Measurements from ENCODE around the gene OR2AP1.
"Not testable (repeated sequence)": the region's sequence is repeated elsewhere in the genome, so short reads cannot be mapped to it uniquely, and the experiment has no call there.

OR2AP1 gene
- total RNA-seq = 0 to 0.06 (median 0) reads per million in 9 experiments

DNA sequence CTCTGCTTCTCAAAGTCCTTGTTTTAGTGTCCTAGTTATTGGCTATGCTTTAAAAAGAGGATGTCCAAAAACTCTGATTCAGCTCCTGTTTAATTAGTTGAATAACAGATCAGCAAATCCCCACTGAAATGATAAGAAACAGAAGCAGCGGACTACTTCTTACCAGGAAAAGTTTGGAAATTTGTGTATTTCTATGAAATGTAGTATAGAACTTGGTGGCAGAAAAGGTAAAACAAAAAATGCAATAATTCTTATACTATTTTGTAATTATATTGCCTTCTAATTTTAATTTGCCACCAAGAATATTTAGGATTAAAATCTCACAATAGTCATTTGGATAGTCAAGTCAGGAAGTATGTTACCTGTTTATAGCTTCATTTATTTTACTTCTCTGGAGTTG is at the start of gene OR2AP1:
TSS of gene OR2AP1 (plus strand) at position 301 of the 400 bp plus-strand sequence. CDS start 1,947 bp downstream, outside the sequence.
- Mint-ChIP-seq H3K4me3 (no peak within 1 kb of the TSS), H3K4me1 (ENCODE audit: low read depth in 2 of 2) (no peaks in the 10 kb centered on the region), H3K9me3 (peaks cover 17 to 22% of the 10 kb centered on the region in 2 donors), H3K27ac (no peak within 1 kb of the TSS), H3K36me3 (ENCODE audit: insufficient read depth) (no peaks in the 10 kb centered on the region), H3K27me3 (peaks cover 33 to 54% of the 10 kb centered on the region in 2 donors)
- ATAC-seq (replicated peaks) (no peak), DNase-seq (no peak)

DNA sequence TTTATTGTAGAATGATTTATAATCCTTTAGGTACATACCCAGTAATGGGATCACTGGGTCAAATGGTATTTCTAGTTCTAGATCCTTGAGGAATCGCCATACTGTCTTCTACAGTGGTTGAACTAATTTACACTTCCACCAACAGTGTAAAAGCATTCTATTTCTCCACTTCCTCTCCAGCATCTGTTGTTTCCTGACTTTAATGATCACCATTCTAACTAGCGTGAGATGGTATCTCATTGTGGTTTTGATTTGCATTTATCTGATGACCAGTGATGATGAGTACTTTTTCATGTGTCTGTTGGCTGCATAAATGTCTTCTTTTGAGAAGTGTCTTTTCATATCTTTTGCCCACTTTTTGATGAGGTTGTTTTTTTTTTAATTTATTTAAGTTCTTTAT is 24.0 kb upstream of the OR2AP1 start:
- H3K27me3 Mint-ChIP-seq = peaks cover 38 to 63% of the 10 kb centered on the region in 2 donors
- not testable (repeated sequence) for H3K27ac Mint-ChIP-seq; H3K9me3 Mint-ChIP-seq; H3K4me1 Mint-ChIP-seq (ENCODE audit: low read depth in 2 of 2); DNase-seq; ATAC-seq (replicated peaks); H3K4me3 Mint-ChIP-seq; H3K36me3 Mint-ChIP-seq (ENCODE audit: insufficient read depth)

DNA sequence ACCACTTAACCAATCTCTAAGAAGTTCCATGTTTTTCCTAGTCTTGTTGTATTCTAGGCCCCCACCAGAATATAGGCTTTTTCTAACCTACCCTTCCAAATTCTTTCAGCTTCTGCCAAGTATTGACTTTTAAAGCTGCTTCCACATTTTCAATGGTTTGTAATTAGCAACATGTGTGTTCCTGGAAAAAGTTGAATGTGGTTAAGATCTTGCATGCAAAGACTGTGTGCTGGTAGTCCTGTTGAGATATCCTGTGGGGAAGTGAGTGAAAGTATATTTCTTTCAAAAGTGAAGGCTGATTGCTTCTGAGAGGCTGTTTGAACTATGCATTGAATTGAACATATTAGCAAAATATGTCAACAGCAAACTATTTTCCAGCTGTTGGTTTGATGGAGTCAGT is 23.5 kb upstream of the OR2AP1 start:
- Mint-ChIP-seq H3K27me3 (peaks cover 33 to 58% of the 10 kb centered on the region in 2 donors), H3K4me3 (no peak overlapping the region), H3K4me1 (ENCODE audit: low read depth in 2 of 2) (no peaks in the 10 kb centered on the region), H3K27ac (no peak overlapping the region), H3K9me3 (no peaks in the 10 kb centered on the region), H3K36me3 (ENCODE audit: insufficient read depth) (no peaks in the 10 kb centered on the region)
- no peak for ATAC-seq (replicated peaks)
- DNase-seq = no peak

DNA sequence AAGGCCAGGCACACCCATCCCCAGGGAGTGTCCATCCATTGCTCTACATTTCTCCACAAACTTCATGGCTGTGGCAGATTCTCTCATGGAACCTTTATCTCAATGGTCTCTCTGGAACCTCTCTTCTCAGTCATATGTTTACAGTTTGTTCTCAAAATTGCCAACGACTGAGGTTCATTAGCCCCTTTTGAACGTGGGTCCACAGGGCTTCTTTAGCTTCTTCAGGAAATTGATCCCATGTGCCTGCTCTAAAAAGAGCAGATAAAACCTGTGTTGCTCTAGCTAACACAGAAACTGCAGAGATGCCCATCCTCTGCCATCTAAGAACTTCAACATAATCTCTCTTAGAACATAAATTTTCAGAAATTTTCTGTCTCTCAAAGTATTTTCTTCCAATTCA is 23.0 kb upstream of the OR2AP1 start, which contains the start of gene OR6C4:
TSS of gene OR6C4 (plus strand) at position 301 of the 400 bp plus-strand sequence. CDS start 1,625 bp downstream, outside the sequence.
- Mint-ChIP-seq H3K4me3 (no peak within 1 kb of the TSS), H3K27me3 (peaks cover 28 to 52% of the 10 kb centered on the region in 2 donors), H3K27ac (no peak within 1 kb of the TSS), H3K36me3 (ENCODE audit: insufficient read depth) (no peaks in the 10 kb centered on the region), H3K9me3 (no peaks in the 10 kb centered on the region), H3K4me1 (ENCODE audit: low read depth in 2 of 2) (no peaks in the 10 kb centered on the region)
- DNase-seq = no peak
- ATAC-seq (replicated peaks) = no peak

DNA sequence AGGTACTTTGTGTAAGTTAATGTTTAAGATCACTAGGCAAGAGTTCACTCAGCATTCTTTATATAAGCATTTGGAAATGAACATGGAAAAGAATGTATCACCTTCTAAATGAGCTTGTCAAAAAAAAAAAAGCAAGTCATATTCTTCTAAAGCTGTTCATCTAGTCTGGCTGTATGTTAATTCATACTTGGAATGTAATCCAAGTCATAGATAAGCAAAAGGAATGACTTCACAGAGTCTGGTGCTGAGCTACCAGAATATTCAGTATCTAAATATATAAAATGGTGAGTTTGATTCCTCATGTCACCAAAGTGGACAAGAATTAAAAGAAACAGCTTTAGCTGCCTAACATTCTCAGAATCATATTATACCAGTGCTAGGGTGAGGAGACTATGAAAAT is 18.0 kb upstream of the OR2AP1 start:
- ATAC-seq (replicated peaks) (no peak), DNase-seq (no peak)
- Mint-ChIP-seq H3K9me3 (peaks cover 0 to 4% of the 10 kb centered on the region in 2 donors), H3K27ac (no peak overlapping the region), H3K27me3 (peaks cover 24 to 28% of the 10 kb centered on the region in 2 donors), H3K4me1 (ENCODE audit: low read depth in 2 of 2) (no peaks in the 10 kb centered on the region), H3K4me3 (no peak overlapping the region), H3K36me3 (ENCODE audit: insufficient read depth) (peaks cover 3% of the 10 kb centered on the region)

DNA sequence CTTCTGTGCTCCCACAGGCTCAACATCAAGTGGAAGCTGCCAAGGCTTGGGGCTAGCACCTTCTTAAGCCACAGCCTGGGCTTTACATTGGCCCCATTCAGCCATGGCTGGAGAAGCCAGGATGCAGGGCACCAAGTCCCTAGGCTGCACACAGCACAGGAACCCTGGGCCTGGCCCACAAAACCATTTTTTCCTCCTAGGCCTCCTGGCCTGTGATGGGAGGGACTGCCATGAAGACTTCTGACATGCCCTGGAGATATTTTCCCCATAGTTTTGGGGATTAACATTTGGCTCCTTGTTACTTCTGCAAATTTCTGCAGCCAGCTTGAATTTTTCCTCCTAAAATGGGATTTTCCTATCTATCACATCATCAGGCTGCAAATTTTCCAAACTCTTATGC is 2.2 kb upstream of the OR2AP1 start:
- DNase-seq; ATAC-seq (replicated peaks); H3K4me3 Mint-ChIP-seq; H3K36me3 Mint-ChIP-seq (ENCODE audit: insufficient read depth); H3K27ac Mint-ChIP-seq; H3K4me1 Mint-ChIP-seq (ENCODE audit: low read depth in 2 of 2): not testable (repeated sequence)
- Mint-ChIP-seq H3K27me3 (peaks cover 32 to 54% of the 10 kb centered on the region in 2 donors), H3K9me3 (peaks cover 18 to 22% of the 10 kb centered on the region in 2 donors)

DNA sequence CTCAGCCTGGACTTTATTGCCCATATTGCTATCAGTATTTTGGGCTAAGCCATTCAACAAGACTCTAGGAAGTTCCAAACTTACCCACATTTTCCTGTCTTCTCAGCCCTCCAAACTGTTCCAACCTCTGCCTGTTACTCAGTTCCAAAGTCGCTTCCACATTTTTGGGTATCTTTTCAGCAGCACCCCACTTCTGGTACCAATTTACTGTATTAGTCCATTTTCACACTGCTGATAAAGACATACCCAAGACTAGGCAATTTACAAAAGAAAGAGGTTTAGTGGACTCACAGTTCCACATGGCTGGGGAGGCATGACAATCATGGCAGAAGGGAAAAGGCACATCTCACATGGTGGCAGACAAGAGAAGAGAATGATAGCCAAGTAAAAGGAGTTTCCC is 1.6 kb upstream of the OR2AP1 start:
- Mint-ChIP-seq H3K27me3 (peaks cover 33 to 55% of the 10 kb centered on the region in 2 donors), H3K9me3 (peaks cover 18 to 22% of the 10 kb centered on the region in 2 donors)
- ATAC-seq (replicated peaks); H3K27ac Mint-ChIP-seq; DNase-seq; H3K4me1 Mint-ChIP-seq (ENCODE audit: low read depth in 2 of 2); H3K4me3 Mint-ChIP-seq; H3K36me3 Mint-ChIP-seq (ENCODE audit: insufficient read depth): not testable (repeated sequence)

DNA sequence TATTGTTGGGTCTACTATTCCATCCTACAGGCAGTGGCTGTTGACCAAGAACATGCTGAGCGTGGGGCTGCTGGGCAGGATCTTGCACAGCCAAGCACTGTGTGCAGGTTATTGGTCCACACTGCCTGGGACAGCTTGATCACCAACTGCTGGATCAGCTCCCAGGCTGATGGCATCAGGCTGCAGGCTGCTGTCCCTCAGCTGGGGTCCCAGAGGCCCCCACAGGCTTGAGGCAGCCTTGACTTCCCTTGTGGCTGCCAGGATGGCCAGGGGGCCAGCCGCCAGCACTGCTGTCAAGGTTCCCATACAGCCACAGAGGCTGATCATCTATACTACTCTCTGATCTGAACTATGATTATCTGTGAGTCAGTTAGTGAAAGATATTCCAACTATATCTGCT is 9.8 kb downstream of the OR2AP1 start:
- H3K4me1 Mint-ChIP-seq (ENCODE audit: low read depth in 2 of 2) = no peaks in the 10 kb centered on the region
- H3K4me3 Mint-ChIP-seq = no peak overlapping the region

DNA sequence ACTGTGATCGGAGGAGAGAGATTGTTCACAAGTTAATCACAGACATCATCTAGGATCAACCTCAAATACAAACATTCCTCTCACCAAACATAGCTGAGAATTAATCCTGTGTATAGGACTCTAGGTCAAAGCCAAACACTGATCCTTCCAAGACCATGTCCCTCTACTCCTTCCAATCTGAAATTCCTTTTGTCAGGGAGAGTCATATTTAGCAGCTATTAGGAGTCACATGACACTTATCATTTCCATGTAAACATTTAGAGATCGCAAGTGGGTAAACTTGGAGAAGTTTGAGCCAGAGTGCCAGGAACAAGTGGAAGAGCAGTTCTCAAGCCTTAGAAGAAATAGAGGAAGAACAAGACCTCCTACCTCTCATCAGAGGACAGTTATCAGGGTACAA is 13.5 kb downstream of the OR2AP1 start:
- Mint-ChIP-seq H3K4me3 (no peak overlapping the region), H3K27me3 (peaks cover 60 to 63% of the 10 kb centered on the region in 2 donors), H3K9me3 (no peaks in the 10 kb centered on the region), H3K4me1 (ENCODE audit: low read depth in 2 of 2) (peaks cover 0 to 3% of the 10 kb centered on the region in 2 donors), H3K27ac (no peak overlapping the region), H3K36me3 (ENCODE audit: insufficient read depth) (no peaks in the 10 kb centered on the region)
- ATAC-seq (replicated peaks) (no peak), DNase-seq (no peak)

More for the DNA sequence above, 9.8 kb downstream of the OR2AP1 start:
- no peak for DNase-seq
- Mint-ChIP-seq H3K27me3 (peaks cover 38 to 43% of the 10 kb centered on the region in 2 donors), H3K27ac (no peak overlapping the region), H3K36me3 (ENCODE audit: insufficient read depth) (no peaks in the 10 kb centered on the region), H3K9me3 (no peaks in the 10 kb centered on the region)
- ATAC-seq (replicated peaks) = no peak

DNA sequence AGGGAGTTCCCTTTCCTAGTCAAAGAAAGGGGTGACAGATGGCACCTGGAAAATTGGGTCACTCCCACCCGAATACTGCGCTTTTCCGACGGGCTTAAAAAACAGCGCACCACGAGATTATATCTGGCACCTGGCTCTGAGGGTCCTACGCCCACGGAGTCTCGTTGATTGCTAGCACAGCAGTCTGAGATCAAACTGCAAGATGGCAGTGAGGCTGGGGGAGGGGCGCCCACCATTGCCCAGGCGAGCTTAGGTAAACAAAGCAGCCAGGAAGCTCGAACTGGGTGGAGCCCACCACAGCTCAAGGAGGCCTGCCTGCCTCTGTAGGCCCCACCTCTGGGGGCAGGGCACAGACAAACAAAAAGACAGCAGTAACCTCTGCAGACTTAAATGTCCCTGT is 17.9 kb downstream of the OR2AP1 start:
- not testable (repeated sequence) for H3K36me3 Mint-ChIP-seq (ENCODE audit: insufficient read depth); ATAC-seq (replicated peaks); DNase-seq; H3K27ac Mint-ChIP-seq; H3K4me1 Mint-ChIP-seq (ENCODE audit: low read depth in 2 of 2); H3K4me3 Mint-ChIP-seq
- Mint-ChIP-seq H3K27me3 (peaks cover 62 to 70% of the 10 kb centered on the region in 2 donors), H3K9me3 (peaks cover 3 to 15% of the 10 kb centered on the region in 2 donors)

DNA sequence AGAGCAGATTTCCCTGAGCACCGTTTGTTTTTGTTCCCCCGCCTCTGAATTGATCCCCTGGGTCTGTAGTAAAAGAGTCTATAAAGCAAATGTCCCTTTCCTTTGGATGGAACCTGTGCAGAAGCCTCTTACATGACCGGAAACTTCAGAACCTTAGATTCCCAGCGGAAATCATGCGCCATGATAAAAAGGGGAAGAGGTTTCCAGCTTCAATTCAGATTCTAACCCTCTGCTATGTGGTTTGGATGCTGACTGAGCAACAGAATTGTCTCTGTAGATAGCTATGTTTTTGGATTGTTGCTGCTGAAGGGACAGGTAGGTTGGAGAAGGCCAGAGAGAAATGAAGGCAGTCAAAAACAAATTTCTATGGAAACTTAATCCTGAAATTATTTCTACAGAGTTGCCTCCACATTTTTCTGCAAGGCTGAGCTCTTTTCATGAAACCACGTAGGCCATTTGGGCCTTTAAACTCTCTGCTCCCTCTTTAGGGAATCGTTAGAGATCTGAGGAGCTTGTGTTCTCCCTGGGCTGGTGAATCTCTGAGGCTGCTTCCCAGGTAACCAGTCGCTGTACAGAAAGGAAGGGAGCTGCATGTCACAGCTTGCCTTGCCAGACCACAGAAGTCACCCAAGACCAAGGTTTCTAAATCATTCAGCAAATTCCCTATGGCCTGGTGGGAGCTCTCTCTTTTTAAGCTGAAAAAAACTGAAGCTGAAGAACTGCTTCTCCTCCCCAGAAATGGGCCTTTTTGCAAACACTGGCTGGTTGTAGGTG is 35.7 kb downstream of the OR2AP1 start:
- H3K36me3 Mint-ChIP-seq (ENCODE audit: insufficient read depth) = no peaks in the 10 kb centered on the region
- no peak for ATAC-seq (replicated peaks)
- no peaks in the 10 kb centered on the region for H3K9me3 Mint-ChIP-seq
- no peak for DNase-seq
- no peak overlapping the region for H3K27ac Mint-ChIP-seq
- peaks cover 43 to 56% of the 10 kb centered on the region in 2 donors for H3K27me3 Mint-ChIP-seq
- H3K4me3 Mint-ChIP-seq = no peak overlapping the region
- H3K4me1 Mint-ChIP-seq (ENCODE audit: low read depth in 2 of 2) = no peaks in the 10 kb centered on the region

DNA sequence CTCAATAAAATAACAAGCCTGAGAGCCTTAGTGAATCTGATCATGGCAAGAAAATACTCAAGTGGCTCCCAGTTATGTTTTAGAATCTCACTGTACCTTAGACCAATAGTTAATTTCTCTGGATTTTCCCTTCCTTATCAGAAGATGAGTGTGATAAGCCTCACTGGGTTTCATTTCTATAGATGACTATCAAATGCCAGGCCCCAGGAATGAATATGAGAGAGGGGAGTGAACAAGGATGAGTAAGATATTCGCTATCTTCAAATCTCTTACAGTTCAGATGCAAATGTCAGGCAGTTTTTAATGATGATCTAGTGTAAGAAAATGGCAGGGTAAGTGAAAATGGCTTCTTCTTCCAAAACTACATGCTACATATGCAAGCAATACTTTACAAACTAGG is 38.3 kb downstream of the OR2AP1 start:
- H3K9me3 Mint-ChIP-seq = peaks cover 0 to 5% of the 10 kb centered on the region in 2 donors
- H3K27me3 Mint-ChIP-seq = peaks cover 48 to 73% of the 10 kb centered on the region in 2 donors
- ATAC-seq (replicated peaks) (no peak), DNase-seq (no peak)
- no peak overlapping the region for H3K4me3 Mint-ChIP-seq
- no peaks in the 10 kb centered on the region for H3K4me1 Mint-ChIP-seq (ENCODE audit: low read depth in 2 of 2)
- no peaks in the 10 kb centered on the region for H3K36me3 Mint-ChIP-seq (ENCODE audit: insufficient read depth)
- H3K27ac Mint-ChIP-seq = no peak overlapping the region

DNA sequence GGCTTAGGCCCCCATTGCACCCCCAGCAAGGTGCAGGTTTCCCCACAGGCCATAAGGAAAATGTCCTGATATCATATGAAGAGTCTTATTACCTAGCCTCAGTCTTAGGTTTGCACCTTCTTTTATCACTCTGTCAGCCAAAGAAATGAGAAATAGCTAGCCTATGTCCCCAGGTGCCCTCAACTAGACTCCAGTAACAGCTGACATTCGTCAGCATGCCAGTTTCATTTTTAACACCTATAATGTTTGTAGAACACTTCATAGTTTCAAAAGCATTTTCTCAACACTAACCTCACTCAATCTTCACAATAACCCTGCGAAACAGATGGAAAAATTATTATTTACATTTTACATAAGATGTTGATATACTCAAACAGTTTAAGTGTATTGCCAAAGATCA is 40.4 kb downstream of the OR2AP1 start:
- peaks cover 0 to 5% of the 10 kb centered on the region in 2 donors for H3K9me3 Mint-ChIP-seq
- no peak overlapping the region for H3K4me3 Mint-ChIP-seq
- H3K36me3 Mint-ChIP-seq (ENCODE audit: insufficient read depth) = no peaks in the 10 kb centered on the region
- H3K27ac Mint-ChIP-seq = no peak overlapping the region
- no peaks in the 10 kb centered on the region for H3K4me1 Mint-ChIP-seq (ENCODE audit: low read depth in 2 of 2)
- ATAC-seq (replicated peaks) = no peak
- H3K27me3 Mint-ChIP-seq = peaks cover 54 to 80% of the 10 kb centered on the region in 2 donors
- DNase-seq = no peak

DNA sequence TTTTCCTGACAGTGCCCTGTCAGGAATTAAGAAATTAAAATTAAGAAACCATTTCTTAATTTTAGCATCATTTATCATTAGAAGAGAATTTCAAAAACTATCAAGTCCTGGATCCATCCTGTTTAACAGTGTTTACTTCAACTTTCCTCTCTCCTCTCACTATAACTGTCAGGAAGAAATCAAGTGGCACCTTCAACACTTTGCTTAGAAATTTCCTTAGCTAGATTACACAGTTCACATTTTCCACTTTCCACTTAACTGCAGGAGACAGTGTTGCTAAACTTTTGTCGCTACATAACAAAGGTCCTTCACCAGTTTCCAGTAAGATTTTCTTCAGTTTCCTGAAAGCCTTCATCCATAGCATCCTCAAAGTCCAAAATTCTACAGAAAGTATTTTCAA is 42.5 kb downstream of the OR2AP1 start:
- Mint-ChIP-seq H3K27me3 (peaks cover 52 to 67% of the 10 kb centered on the region in 2 donors), H3K4me3 (no peak overlapping the region), H3K27ac (no peak overlapping the region), H3K36me3 (ENCODE audit: insufficient read depth) (no peaks in the 10 kb centered on the region), H3K9me3 (peaks cover 0 to 5% of the 10 kb centered on the region in 2 donors), H3K4me1 (ENCODE audit: low read depth in 2 of 2) (no peaks in the 10 kb centered on the region)
- DNase-seq = no peak
- no peak for ATAC-seq (replicated peaks)

Measured in effector memory CD8-positive, alpha-beta T cell (primary cell).